K562 treated with DMSO at 1 percent for 48 hours (cell line): ENCODE results near the gene MRC1. TPM values are rescaled to one million over a fixed set of nuclear protein-coding genes. Genes with fewer than 3 reads are reported as not detected.

Experiments used
- total RNA-seq: library from RNA; unstranded; fragments of 300-600 nt; gene quantifications from 2 replicates; pipeline ENCODE4 v1.2.3, GENCODE V29; 2022; ENCODE audit warnings: low replicate concordance; ENCODE audit errors: extremely low read depth

MRC1 gene
- not detected in 2 replicates for total RNA-seq

DNA sequence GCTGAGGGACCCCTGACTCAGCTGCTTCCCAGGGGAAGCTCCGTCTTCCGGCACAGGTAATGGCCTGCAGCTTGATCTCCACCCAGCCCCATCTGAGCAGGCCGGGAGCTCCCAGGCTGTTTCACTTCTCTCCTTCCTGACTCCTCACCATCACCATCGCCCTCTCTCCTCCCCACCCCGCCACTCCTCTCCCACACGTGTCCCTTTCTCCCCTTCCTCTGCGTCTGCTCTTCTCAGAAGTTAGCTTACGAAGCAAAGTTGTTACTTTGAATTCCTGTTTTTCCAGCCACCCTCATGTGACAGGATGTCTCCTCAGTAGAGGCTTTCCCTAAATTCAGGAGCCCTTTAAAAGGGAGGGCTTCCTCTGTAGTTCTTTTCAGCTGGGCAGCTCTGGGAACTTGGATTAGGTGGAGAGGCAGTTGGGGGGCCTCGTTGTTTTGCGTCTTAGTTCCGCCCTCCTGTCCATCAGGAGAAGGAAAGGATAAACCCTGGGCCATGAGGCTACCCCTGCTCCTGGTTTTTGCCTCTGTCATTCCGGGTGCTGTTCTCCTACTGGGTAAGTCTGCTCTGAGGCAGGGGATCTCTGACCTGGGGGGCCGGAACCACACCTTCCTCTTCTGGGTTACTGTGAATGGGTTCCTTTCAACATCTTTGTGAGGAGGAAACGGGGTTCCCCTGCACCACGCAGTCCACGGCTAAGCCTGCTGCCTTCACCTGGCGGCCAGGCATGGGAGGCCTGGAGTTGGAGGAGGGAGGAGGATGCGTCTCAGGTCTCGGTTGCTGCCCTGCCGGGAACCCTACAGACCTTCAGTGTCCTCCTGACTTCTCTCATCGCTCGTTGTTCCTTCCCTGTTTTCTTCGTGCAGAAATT is at the start of gene MRC1:
Gene MRC1, plus strand, starts transcription at position 378 of the 871 bp plus-strand sequence. Its CDS starts 118 bp downstream, at position 496.

DNA sequence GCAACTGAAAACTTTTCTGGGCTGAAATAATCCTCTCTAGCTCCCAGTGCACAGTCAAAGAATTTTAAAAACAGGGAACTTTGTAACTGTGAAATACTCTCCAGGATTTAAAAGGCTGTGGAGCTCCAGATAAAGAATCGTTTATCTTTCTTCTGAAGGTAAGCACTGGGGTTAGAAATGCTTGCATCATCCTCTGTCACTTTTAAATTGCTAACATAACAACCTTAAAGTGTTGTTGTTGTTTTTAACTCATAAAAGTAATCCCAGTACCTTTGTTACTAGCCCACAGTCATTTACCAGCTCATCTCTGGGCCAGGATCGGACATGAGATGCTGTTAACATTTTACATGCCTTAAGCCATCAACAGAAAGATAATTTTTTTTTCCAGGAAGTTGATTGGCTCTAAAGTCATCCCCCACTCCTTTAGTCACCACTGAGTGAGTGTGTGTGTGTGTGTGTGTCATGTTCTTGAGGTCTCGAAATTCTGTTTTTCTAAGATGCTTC is 142.8 kb downstream of the MRC1 start, which contains the start of gene SLC39A12:
Gene SLC39A12, plus strand, starts transcription at position 51 of the 504 bp plus-strand sequence. CDS start 1,359 bp downstream, outside the sequence.

Other genes with a start within 250 kb of the MRC1 start
- not detected in 2 replicates for gene HACD1, start 192.0 kb upstream of the MRC1 start, total RNA-seq
- gene STAM, start 165.2 kb upstream of the MRC1 start, total RNA-seq = not detected in 2 replicates
- not detected in 2 replicates for gene TMEM236, start 57.1 kb upstream of the MRC1 start, total RNA-seq
- not detected in 2 replicates for gene SLC39A12, start 142.6 kb downstream of the MRC1 start, total RNA-seq